ENCODE results near the gene TMEM61.
"Not testable (repeated sequence)": the region's sequence is repeated elsewhere in the genome, so short reads cannot be mapped to it uniquely, and the experiment has no call there.

The TMEM61 gene

DNA sequence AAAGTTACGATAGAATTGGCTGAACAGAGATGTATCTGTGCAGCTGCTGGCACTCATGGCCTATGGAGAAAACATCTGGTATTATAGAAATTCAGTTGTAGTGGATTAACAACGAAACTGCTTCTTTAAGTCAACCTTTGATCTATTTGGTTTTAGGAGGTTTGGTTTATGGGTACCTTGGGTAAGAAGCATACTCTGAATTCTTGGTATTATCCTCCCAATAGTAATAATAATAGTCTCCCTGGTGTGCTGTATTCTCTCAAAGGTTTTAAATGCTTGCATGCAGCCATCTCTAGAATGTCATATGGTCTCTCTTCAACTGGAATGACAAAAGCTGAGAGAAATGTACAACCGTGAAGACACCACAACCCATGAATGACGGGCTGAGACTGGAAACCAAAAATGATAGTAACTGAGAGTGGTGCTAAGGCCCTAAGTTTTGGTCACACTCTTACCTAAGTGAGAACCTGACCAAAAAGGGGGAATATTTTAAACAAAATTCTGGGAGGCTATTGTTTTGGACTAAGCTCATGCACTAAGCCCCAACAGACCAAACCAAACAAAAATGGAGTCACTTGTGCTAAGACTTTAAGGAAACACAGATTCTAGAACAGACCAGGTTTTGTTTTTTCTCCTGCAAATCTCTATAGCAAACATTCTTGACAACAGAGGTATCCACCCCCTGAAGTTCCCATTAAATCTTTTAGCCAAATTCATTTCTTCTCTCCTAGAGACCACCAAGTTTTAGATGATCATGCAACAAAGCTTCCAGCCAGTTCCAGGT, 17.6 kb upstream of the TMEM61 start:
- no peak for DNase-seq

DNA sequence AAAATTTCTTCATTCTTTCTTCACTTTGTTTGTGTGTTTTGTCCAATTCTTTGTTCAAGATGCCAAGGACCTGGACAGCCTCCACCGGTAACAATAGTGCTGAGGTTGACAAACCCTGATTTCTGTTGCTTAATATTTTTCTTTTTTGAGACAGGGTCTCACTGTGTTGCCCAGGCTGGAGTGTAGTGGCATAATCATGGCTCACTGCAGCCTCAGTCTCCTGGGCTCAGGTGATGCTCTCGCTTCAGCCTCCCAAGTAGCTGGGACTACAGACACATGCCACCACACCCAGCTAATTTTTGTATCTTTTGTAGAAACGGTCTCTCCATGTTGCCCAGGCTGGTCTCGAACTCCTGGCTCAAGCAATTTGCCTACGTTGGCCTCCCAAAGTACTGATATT, 16.6 kb upstream of the TMEM61 start:
- DNase-seq = not testable (repeated sequence)

- DNase-seq = peak; percentile 26 to 58
These were observed 14.6 kb upstream of the TMEM61 start for GRCh38 chr1:54965624-54966340.

- no peak for DNase-seq
These were observed 13.1 kb upstream of the TMEM61 start for GRCh38 chr1:54967372-54967771.

GRCh38 chr1:54968551-54968950, 11.9 kb upstream of the TMEM61 start:
- no peak for DNase-seq

GRCh38 chr1:54969879-54970278, 10.5 kb upstream of the TMEM61 start:
- DNase-seq = no peak

- DNase-seq = no peak
These were observed 9.5 kb upstream of the TMEM61 start for GRCh38 chr1:54970901-54971300.

GRCh38 chr1:54971317-54971791, 9.1 kb upstream of the TMEM61 start:
- peak in 1 of 2 donors; percentile 31 for DNase-seq

- no peak for DNase-seq
These were observed 8.0 kb upstream of the TMEM61 start for GRCh38 chr1:54972436-54972835.

GRCh38 chr1:54973205-54973921, 7.1 kb upstream of the TMEM61 start:
- no peak for DNase-seq

GRCh38 chr1:54975356-54976108, 4.9 kb upstream of the TMEM61 start:
- no peak for DNase-seq

- DNase-seq = no peak
These were observed 3.7 kb upstream of the TMEM61 start for GRCh38 chr1:54976747-54977146.

GRCh38 chr1:54977533-54978297, 2.7 kb upstream of the TMEM61 start:
- no peak for DNase-seq

DNA sequence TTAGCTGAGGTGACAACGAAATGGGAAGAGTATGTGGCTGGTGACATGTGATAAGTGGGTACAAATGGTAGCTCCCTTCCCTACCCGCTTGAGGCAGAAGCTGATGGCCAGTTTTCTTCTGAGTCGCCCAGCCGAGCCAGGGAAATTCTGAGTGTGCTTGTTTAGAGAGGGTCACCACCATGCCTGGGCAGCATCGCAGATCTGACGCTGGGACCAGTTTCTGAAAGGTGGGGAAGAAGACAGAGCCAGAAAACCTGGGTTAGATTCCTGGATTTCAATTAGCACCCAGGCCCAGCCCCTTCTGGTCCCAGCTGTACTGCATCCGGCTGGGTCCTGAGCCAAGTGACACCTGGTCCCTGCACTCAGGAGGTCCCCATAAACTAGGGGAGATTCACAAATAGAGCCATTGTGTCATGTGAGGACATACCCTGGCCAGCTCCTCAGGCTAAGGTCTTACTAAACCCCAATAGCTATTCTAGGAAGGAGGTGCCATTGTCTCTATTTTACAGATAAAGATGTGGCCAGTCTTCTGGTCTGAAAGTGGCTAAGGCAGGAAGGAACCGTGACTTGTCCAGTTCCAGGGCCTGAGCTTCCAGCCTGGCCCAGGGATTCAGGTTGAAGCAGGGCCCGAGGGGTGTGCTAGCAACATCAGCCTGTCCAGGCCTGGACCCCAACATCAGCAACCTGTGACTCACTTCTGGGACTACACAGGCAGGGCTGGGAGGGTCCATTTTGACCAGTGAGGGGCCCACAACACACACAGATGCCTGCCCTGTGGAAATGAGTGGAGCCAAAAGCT, 1.7 kb upstream of the TMEM61 start:
- DNase-seq = no peak

- no peak for DNase-seq
These were observed 1.0 kb upstream of the TMEM61 start for GRCh38 chr1:54979327-54979891.

DNA sequence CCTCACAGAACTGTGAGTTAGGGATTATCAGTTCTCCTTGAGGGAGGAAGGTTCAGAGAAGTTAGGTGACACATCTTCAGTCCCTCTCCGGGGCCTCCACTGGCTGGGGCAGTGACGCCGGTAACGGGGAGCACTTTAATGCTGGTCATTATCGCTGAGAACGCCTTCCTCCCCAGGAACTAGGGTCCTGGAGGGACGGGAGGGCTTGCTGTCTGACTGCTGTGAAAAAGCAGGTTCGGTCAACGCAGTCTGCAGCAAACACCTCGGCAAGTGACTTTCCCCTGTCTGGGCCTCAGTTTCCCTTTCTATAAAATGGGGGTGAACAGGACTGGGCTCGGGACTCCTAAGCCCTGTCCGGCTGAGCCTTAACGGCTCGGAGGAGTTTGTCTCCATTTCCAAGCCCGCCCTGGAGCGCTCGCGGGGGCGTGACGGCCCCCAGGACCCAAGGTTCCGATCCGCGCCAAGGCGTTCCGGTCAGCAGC, 341 bp upstream of the TMEM61 start:
- DNase-seq = no peak

- DNase-seq = no peak
These were observed 1.0 kb downstream of the TMEM61 start for GRCh38 chr1:54981466-54981865.

- no peak for DNase-seq
These were observed 2.3 kb downstream of the TMEM61 start for GRCh38 chr1:54982739-54983138.

DNA sequence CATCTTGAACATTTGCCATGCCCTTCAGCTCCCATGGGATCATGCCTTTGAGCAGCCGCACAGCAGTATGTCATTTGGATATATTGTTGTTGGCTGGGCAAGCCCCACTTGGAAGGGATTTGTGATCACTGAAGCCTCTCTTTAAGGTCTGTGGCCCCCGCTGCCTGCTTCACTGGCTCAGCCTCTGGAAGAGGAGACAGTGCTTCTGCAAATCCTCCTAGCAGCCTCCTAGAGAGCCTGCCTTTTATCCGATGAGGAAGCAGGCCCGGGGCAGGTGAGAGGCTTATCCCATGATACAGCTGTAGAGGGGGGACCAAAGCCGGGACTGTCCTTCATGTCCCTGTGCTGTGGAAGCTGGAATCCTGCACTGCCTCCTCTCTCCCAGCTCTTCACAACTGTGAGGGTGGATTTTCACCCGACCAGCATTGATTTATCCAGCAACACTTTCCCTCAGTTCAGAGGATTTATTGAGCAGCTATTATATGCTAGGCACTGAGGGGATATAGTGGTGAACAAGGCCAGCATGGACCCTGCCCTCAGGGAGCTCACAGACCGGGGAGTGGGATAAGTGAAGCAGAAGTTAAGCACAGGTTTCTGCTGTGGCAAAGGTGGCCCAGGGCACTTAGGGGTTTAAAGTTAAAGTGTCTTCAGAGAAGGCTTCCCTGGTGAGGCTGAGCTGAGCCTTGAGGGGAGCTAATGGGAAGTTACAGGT, 3.9 kb downstream of the TMEM61 start:
- DNase-seq = no peak

DNA sequence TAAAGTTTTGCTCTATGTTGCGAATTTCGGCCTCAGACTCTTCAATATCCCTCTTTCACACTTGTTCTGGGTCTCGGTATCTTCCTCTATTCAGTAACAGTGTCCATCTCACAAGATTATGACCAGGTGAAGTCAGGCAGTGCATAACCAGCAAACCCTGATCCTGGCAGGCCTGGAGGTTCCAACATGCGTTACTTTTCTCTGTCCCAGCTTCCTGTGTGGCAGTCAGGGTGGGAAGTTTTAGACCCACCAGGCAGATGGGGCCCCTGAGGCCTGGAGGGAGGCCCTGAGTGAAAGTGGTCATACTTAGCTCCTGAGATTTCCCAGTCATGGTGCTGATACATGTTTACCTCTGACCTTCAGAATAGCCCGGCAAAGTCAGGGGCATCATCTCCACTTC, 5.1 kb downstream of the TMEM61 start:
- DNase-seq = no peak
